HCT116 (cell line): ENCODE results near the gene PADI3. TPM values are rescaled to one million over a fixed set of nuclear protein-coding genes. Genes with fewer than 3 reads are reported as not detected.

Experiments
- ATAC-seq: fragments of 200-7000 bp; cut with Tn5 transposase; 2 replicates; pipeline ENCODE4 v1.9.1; 2020; ENCODE audit warnings: mild to moderate bottlenecking, moderate library complexity
- BruUV-seq: library from RNA; stranded (reverse); fragments of 400-500 nt; replicated peaks from 2 replicates; lab custom pipeline; 2021; lab: Mats Ljungman, UMichigan
- CTCF ChIA-PET: fragments of 300-600 bp; sonication (Branson Sonifier 250); formaldehyde crosslinking; loops from one replicate; lab custom pipeline; 2021; ENCODE audit warnings: antibody characterized with exemption; lab: Charles Lee
- POLR2A ChIA-PET: fragments of 300-600, 350-600 bp; sonication (Branson Sonifier 250); formaldehyde crosslinking; loops from one replicate; lab custom pipeline; 2021; ENCODE audit warnings: antibody characterized with exemption; lab: Charles Lee
- RAD21 ChIA-PET, 2 experiments: fragments of 300-600 bp; sonication (Branson Sonifier 250); formaldehyde crosslinking; loops; one replicate each; lab custom pipeline; 2023; ENCODE audit warnings: low total read pairs in 2 of 2; ENCODE audit not compliant: uncharacterized antibody in 2 of 2, unreplicated experiment in 2 of 2, low non-redundant PET in 1 of 2; lab: Charles Lee
- DNase-seq: peaks from one replicate; pipeline ENCODE4 v3.0.0-alpha.2; 2010; ENCODE audit warnings: low read depth, low spot score
- H2AFZ ChIP-seq: fragments of 200-600 bp; shearing (Covaris generic), sonication (generic); 2 replicates; pipeline ENCODE4 v1.6.1; 2017; ENCODE audit warnings: low read depth, mixed run types, mixed read lengths, antibody characterized with exemption, low read length; ENCODE audit not compliant: poor library complexity, severe bottlenecking
- H3K27ac ChIP-seq: 2 replicates; pipeline ENCODE4 v1.5.1; 2012; ENCODE audit warnings: low read depth, low read length
- H3K27me3 ChIP-seq: fragments of 200-600 bp; sonication (generic); 2 replicates; pipeline ENCODE4 v1.6.1; 2016; ENCODE audit warnings: mixed run types, low read length, mixed read lengths; ENCODE audit not compliant: insufficient read depth
- H3K36me3 ChIP-seq, 2 experiments: fragments of 200-500 bp in 1 of 2; fragments of 200-600 bp in 1 of 2; sonication (Bioruptor generic) in 1 of 2; sonication (generic) in 1 of 2; 2 replicates each; pipeline versions ENCODE4 v1.5.1 to v1.6.1; 2014 to 2016; ENCODE audit warnings: low read length in 2 of 2, inconsistent platforms in 1 of 2, mixed read lengths in 1 of 2, mixed run types in 1 of 2; ENCODE audit not compliant: insufficient read depth in 2 of 2, control insufficient read depth in 1 of 2
- H3K4me1 ChIP-seq, 2 experiments: fragments of 200-600 bp in 1 of 2; sonication (generic) in 1 of 2; 2 replicates each; pipeline versions ENCODE4 v1.5.1 to v1.6.1; 2012 to 2017; ENCODE audit warnings: low read length in 2 of 2, inconsistent platforms in 1 of 2, mild to moderate bottlenecking in 1 of 2, mixed read lengths in 1 of 2, mixed run types in 1 of 2, moderate library complexity in 1 of 2; ENCODE audit not compliant: insufficient read depth in 2 of 2, control insufficient read depth in 1 of 2
- H3K4me2 ChIP-seq: fragments of 200-600 bp; sonication (generic); 2 replicates; pipeline ENCODE4 v1.6.1; 2017; ENCODE audit warnings: mixed run types, low read length, mixed read lengths
- H3K4me3 ChIP-seq, 2 experiments: fragments of 200-600 bp in 1 of 2; sonication (generic) in 1 of 2; replicated peaks in 1 of 2; 2 replicates each; pipeline ENCODE4 v1.5.1; 2011 to 2016; ENCODE audit warnings: low read length in 2 of 2, control low read depth in 1 of 2, low read depth in 1 of 2, mild to moderate bottlenecking in 1 of 2, mixed read lengths in 1 of 2, mixed run types in 1 of 2
- H3K79me2 ChIP-seq: fragments of 200-600 bp; sonication (generic); 2 replicates; pipeline ENCODE4 v1.6.1; 2017; ENCODE audit warnings: mild to moderate bottlenecking, mixed run types, low read length, moderate library complexity, mixed read lengths; ENCODE audit not compliant: insufficient read depth
- H3K9ac ChIP-seq: fragments of 200-600 bp; sonication (generic); 2 replicates; pipeline ENCODE4 v1.6.1; 2016; ENCODE audit warnings: low read length, mixed read lengths
- H3K9me2 ChIP-seq: fragments of 200-600 bp; sonication (generic), shearing (Covaris generic); 2 replicates; pipeline ENCODE4 v1.6.1; 2017; ENCODE audit warnings: mixed run types, mild to moderate bottlenecking, moderate library complexity; ENCODE audit not compliant: insufficient read depth
- H3K9me3 ChIP-seq, 2 experiments: fragments of 200-500 bp in 1 of 2; fragments of 200-600 bp in 1 of 2; sonication (Bioruptor generic) in 1 of 2; sonication (generic) in 1 of 2; 2 replicates each; pipeline ENCODE4 v1.6.1; 2014 to 2017; ENCODE audit warnings: low read length in 2 of 2, mixed read lengths in 2 of 2, inconsistent platforms in 1 of 2, low read depth in 1 of 2, mild to moderate bottlenecking in 1 of 2, mixed run types in 1 of 2, moderate library complexity in 1 of 2; ENCODE audit not compliant: control insufficient read depth in 1 of 2, insufficient read depth in 1 of 2
- H4K20me1 ChIP-seq: fragments of 200-600 bp; sonication (generic), shearing (Covaris generic); 2 replicates; pipeline ENCODE4 v1.6.1; 2017; ENCODE audit warnings: mixed run types, mild to moderate bottlenecking, moderate library complexity; ENCODE audit not compliant: insufficient read depth
- CBX3 ChIP-seq: IDR thresholded peaks from 2 replicates; pipeline ENCODE4 v1.6.1; 2012; ENCODE audit warnings: low read depth
- EGR1 ChIP-seq: IDR thresholded peaks from 2 replicates; pipeline ENCODE4 v1.6.1; 2012; ENCODE audit warnings: low read depth
- ELF1 ChIP-seq: IDR thresholded peaks from 2 replicates; pipeline ENCODE4 v1.6.1; 2012; ENCODE audit warnings: low read depth, borderline replicate concordance
- EZH2phosphoT487 ChIP-seq: fragments of 200-600 bp; IDR thresholded peaks from 2 replicates; pipeline ENCODE4 v1.6.1; 2018; ENCODE audit warnings: antibody characterized with exemption, borderline replicate concordance
- FOSL1 ChIP-seq: IDR thresholded peaks from 2 replicates; pipeline ENCODE4 v1.6.1; 2012; ENCODE audit warnings: low read depth
- intact Hi-C: fragments of 100-400 bp; cut with micrococcal nuclease; formaldehyde crosslinking; loops from 2 replicates; pipeline ENCODE4 v1.10.0; 2022
- total RNA-seq: library from RNA; stranded (reverse); gene quantifications from one replicate; pipeline ENCODE4 v1.2.1, GENCODE V29; 2021; ENCODE audit not compliant: unreplicated experiment
- TF ChIP-seq, protein P1 (sequence below): IDR thresholded peaks from 2 replicates; pipeline ENCODE4 v1.6.1; 2012
- TF ChIP-seq, protein P2 (sequence below): IDR thresholded peaks from 2 replicates; pipeline ENCODE4 v1.6.1; 2012; ENCODE audit warnings: low read depth

The PADI3 gene
- total RNA-seq, 1 experiment from 2014 or later: 0.93 TPM

DNA sequence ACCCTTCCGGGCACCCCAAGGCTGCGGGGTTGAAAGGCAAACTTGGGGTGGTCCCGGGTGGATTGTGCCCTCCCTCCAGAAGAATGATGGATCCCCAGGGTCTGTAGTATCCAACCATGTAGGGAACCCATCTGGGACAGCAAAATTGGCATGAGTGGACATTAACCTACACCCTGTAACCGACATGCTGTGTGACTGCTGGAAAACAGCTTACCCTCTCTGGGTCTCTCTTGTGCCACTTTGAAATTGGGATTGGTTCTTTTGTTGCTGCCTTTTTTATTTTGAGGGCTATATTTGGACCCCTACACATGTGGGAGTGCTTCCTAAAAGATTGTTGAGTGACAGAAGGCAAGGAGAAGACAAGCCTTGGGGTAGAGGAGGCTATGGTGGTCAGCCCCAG, 24.5 kb upstream of the PADI3 start:
- POLR2A ChIA-PET: no interaction called here
- Histone ChIP-seq H3K4me1 (peaks cover 16 to 27% of the 10 kb centered on the region in 2 experiments), H3K9me3 (no peaks in the 10 kb centered on the region), H3K4me3 (no peak overlapping the region), H3K36me3 (no peaks in the 10 kb centered on the region), H3K79me2 (no peaks in the 10 kb centered on the region)
- intact Hi-C loops: no loop called here
- TF ChIP-seq EZH2phosphoT487: no peak
- no peak for TF ChIP-seq CBX3
- TF ChIP-seq ELF1: no peak
- TF ChIP-seq EGR1: no peak
- TF ChIP-seq, protein P1, sequence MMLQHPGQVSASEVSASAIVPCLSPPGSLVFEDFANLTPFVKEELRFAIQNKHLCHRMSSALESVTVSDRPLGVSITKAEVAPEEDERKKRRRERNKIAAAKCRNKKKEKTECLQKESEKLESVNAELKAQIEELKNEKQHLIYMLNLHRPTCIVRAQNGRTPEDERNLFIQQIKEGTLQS: no peak
- TF ChIP-seq, protein P2, sequence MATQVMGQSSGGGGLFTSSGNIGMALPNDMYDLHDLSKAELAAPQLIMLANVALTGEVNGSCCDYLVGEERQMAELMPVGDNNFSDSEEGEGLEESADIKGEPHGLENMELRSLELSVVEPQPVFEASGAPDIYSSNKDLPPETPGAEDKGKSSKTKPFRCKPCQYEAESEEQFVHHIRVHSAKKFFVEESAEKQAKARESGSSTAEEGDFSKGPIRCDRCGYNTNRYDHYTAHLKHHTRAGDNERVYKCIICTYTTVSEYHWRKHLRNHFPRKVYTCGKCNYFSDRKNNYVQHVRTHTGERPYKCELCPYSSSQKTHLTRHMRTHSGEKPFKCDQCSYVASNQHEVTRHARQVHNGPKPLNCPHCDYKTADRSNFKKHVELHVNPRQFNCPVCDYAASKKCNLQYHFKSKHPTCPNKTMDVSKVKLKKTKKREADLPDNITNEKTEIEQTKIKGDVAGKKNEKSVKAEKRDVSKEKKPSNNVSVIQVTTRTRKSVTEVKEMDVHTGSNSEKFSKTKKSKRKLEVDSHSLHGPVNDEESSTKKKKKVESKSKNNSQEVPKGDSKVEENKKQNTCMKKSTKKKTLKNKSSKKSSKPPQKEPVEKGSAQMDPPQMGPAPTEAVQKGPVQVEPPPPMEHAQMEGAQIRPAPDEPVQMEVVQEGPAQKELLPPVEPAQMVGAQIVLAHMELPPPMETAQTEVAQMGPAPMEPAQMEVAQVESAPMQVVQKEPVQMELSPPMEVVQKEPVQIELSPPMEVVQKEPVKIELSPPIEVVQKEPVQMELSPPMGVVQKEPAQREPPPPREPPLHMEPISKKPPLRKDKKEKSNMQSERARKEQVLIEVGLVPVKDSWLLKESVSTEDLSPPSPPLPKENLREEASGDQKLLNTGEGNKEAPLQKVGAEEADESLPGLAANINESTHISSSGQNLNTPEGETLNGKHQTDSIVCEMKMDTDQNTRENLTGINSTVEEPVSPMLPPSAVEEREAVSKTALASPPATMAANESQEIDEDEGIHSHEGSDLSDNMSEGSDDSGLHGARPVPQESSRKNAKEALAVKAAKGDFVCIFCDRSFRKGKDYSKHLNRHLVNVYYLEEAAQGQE: no peak
- TF ChIP-seq FOSL1: no peak
- TF ChIP-seq, all 23 proteins: peak for 0
- CTCF ChIA-PET: no interaction called here
- H3K27ac ChIP-seq: no peak overlapping the region
- H3K4me2 ChIP-seq: no peak overlapping the region
- no TSS peak for BruUV-seq
- ATAC-seq (no peak), DNase-seq (no peak)
- RAD21 ChIA-PET: no interaction called here
- peaks cover 44% of the 10 kb centered on the region; the same call in 1 of the 2 replicates for H3K27me3 ChIP-seq
- H4K20me1 ChIP-seq: no peaks in the 10 kb centered on the region
- H2AFZ ChIP-seq: no peak overlapping the region
- no peak overlapping the region for H3K9ac ChIP-seq
- H3K9me2 ChIP-seq: no peaks in the 10 kb centered on the region
